CD4-positive, alpha-beta T cell (primary cell): Measurements from ENCODE around the gene PLIN4. TPM values are rescaled to one million over a fixed set of nuclear protein-coding genes. Genes with fewer than 3 reads are reported as not detected.

Source experiments
- ATAC-seq: fragments of 200-7000 bp; cut with Tn5 transposase; one replicate; pipeline ENCODE4 v1.10.0; 2022; ENCODE audit warnings: mild to moderate bottlenecking; ENCODE audit not compliant: poor library complexity
- CTCF ChIA-PET: fragments of 350-600 bp; sonication (Branson Sonifier 250); formaldehyde crosslinking; loops from one replicate; lab custom pipeline; 2021; ENCODE audit warnings: antibody characterized with exemption, inconsistent platforms; lab: Charles Lee
- POLR2A ChIA-PET: fragments of 350-600 bp; sonication (Branson Sonifier 250); formaldehyde crosslinking; loops from one replicate; lab custom pipeline; 2021; ENCODE audit warnings: antibody characterized with exemption, inconsistent platforms; lab: Charles Lee
- DNase-seq, 14 experiments: peaks; one replicate each; pipeline ENCODE4 v3.0.0-alpha.2; 2013 to 2020; ENCODE audit warnings: mixed read lengths in 2 of 14
- H3K27ac ChIP-seq, 2 donors: one replicate each; pipeline versions ENCODE4 v1.5.1 to v1.7.0; 2013; ENCODE audit warnings: low read length in 2 of 2, low read depth in 1 of 2, mild to moderate bottlenecking in 1 of 2
- H3K27me3 ChIP-seq, 2 experiments: 1 replicate in 1 of 2; 2 replicates in 1 of 2; pipeline versions ENCODE4 v1.6.1 to v1.7.0; 2013; ENCODE audit warnings: low read length in 2 of 2, control low read depth in 1 of 2, mild to moderate bottlenecking in 1 of 2, moderate library complexity in 1 of 2; ENCODE audit not compliant: insufficient read depth in 2 of 2, control insufficient read depth in 1 of 2
- H3K36me3 ChIP-seq: one replicate; pipeline ENCODE4 v1.6.1; 2013; ENCODE audit warnings: low read length, control low read depth; ENCODE audit not compliant: insufficient read depth
- H3K4me1 ChIP-seq: one replicate; pipeline ENCODE4 v1.6.1; 2013; ENCODE audit warnings: low read length, control low read depth; ENCODE audit not compliant: insufficient read depth
- H3K4me3 ChIP-seq: one replicate; pipeline ENCODE4 v1.5.1; 2013; ENCODE audit warnings: mild to moderate bottlenecking, low read length, moderate library complexity
- H3K9me3 ChIP-seq, 2 experiments: 1 replicate in 1 of 2; 2 replicates in 1 of 2; pipeline versions ENCODE4 v1.6.1 to v1.7.0; 2013; ENCODE audit warnings: low read length in 2 of 2, mild to moderate bottlenecking in 2 of 2, control low read depth in 1 of 2, moderate library complexity in 1 of 2; ENCODE audit not compliant: control insufficient read depth in 1 of 2, insufficient read depth in 1 of 2
- H3K27ac Mint-ChIP-seq: one replicate; pipeline ENCODE4 v1.8.0; 2020; ENCODE audit warnings: mixed read lengths
- H3K27me3 Mint-ChIP-seq: one replicate; pipeline ENCODE4 v1.8.0; 2021; ENCODE audit warnings: mixed read lengths
- H3K36me3 Mint-ChIP-seq: one replicate; pipeline ENCODE4 v1.8.0; 2021; ENCODE audit warnings: low read depth, mixed read lengths
- H3K4me1 Mint-ChIP-seq: one replicate; pipeline ENCODE4 v1.8.0; 2021; ENCODE audit warnings: low read depth, mixed read lengths
- H3K4me3 Mint-ChIP-seq: one replicate; pipeline ENCODE4 v1.8.0; 2020; ENCODE audit warnings: mild to moderate bottlenecking, mixed read lengths
- H3K9me3 Mint-ChIP-seq: one replicate; pipeline ENCODE4 v1.8.0; 2020; ENCODE audit warnings: mixed read lengths
- intact Hi-C, 2 experiments: fragments of 100-400 bp; cut with DNase I in 1 of 2; cut with micrococcal nuclease in 1 of 2; formaldehyde crosslinking; loops; one replicate each; pipeline versions ENCODE4 v1.15.1 to v1.9.0; 2023 to 2025; cut with DNase I, micrococcal nuclease
- total RNA-seq, 174 experiments: library from RNA in 2 of 174; stranded (reverse) in 2 of 174; gene quantifications; one replicate each; pipeline ENCODE4 v1.2.3 and lab custom pipeline; 2021 to 2026
- TF ChIP-seq, protein P1 (sequence below): fragments of 200-600 bp; IDR thresholded peaks from one replicate; pipeline ENCODE4 v1.8.0; 2022; ENCODE audit warnings: antibody characterized with exemption, mild to moderate bottlenecking

Gene PLIN4
- total RNA-seq, 2 experiments from 2014 or later, result not detected

DNA sequence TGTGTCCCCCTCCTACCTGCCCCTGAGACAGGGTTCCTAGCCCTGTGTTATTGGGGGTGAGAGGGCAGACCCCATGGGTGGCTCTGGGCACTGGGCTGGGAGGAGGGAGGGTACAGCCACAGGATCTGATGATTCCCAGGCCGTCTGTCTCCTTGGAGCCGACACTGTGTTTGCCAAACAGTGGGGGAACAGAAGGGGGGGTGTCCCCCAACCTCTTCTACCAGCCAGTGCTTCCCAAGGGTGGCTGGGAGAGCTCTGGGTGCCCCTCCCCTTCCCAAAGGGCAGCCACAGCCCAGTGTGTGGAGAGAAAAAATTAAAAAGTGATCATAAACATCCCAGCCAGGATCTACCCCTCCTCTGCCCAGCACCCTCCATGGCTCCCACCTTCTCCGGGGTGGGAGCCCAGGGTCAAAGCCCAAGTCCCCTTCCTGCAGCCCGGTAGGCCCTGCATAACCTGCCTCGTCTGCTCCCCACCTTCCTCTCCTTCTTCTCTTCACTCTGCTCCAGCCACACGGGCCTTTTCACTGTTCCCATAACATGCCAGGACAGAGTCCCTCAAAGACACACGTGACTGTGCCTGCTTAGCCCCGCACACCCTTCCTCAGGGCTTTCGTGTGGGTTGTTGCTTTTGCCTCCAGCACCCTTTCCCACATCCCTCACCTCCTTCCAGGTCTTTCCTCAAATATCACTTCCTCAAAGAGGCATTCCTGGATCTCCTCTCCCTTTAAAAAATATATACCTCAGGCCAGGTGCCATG is 1.4 kb upstream of the PLIN4 start:
- intact Hi-C loops, result no loop called here
- Mint-ChIP-seq H3K27ac (no peak overlapping the region), H3K9me3 (no peaks in the 10 kb centered on the region), H3K4me3 (no peak overlapping the region), H3K4me1 (no peaks in the 10 kb centered on the region), H3K36me3 (no peaks in the 10 kb centered on the region), H3K27me3 (no peaks in the 10 kb centered on the region)
- H3K4me1 ChIP-seq, result no peaks in the 10 kb centered on the region
- TF ChIP-seq, protein P1, sequence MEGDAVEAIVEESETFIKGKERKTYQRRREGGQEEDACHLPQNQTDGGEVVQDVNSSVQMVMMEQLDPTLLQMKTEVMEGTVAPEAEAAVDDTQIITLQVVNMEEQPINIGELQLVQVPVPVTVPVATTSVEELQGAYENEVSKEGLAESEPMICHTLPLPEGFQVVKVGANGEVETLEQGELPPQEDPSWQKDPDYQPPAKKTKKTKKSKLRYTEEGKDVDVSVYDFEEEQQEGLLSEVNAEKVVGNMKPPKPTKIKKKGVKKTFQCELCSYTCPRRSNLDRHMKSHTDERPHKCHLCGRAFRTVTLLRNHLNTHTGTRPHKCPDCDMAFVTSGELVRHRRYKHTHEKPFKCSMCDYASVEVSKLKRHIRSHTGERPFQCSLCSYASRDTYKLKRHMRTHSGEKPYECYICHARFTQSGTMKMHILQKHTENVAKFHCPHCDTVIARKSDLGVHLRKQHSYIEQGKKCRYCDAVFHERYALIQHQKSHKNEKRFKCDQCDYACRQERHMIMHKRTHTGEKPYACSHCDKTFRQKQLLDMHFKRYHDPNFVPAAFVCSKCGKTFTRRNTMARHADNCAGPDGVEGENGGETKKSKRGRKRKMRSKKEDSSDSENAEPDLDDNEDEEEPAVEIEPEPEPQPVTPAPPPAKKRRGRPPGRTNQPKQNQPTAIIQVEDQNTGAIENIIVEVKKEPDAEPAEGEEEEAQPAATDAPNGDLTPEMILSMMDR, result no peak
- ChIA-PET CTCF (no interaction called here), POLR2A (no interaction called here)
- no peak overlapping the region for H3K4me3 ChIP-seq
- H3K36me3 ChIP-seq, result no peaks in the 10 kb centered on the region
- no peaks in the 10 kb centered on the region for H3K27me3 ChIP-seq
- H3K9me3 ChIP-seq, result peaks cover 0 to 12% of the 10 kb centered on the region in 2 experiments
- H3K27ac ChIP-seq, result no peak overlapping the region
- no peak for DNase-seq
- no peak for ATAC-seq

DNA sequence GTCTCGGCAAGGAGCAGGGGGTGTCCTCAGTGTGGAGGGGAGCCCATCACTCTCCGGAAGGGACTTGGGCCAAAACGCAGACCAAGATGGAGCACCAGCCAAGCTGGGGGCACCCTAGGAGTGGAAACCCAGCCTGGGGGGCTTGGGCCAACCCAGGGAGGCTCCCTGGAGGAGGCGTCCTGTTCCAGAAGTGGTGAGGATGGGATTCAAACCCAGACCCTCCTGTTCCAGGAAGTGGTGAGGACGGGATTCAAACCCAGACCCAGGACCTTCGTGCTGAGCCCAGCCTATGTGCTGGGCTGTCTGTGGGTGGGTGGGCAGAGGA is 848 bp upstream of the PLIN4 start:
- TF ChIP-seq, protein P1, result no peak

GRCh38 chr19:4517451-4518057 is 732 bp downstream of the PLIN4 start:
- TF ChIP-seq, protein P1, result no peak
- Mint-ChIP-seq H3K9me3 (no peaks in the 10 kb centered on the region), H3K27ac (no peak overlapping the region), H3K4me1 (no peaks in the 10 kb centered on the region), H3K27me3 (no peaks in the 10 kb centered on the region), H3K4me3 (no peak overlapping the region), H3K36me3 (no peaks in the 10 kb centered on the region)
- Histone ChIP-seq H3K27ac (no peak overlapping the region), H3K36me3 (no peaks in the 10 kb centered on the region), H3K9me3 (peaks cover 0 to 12% of the 10 kb centered on the region in 2 experiments), H3K27me3 (no peaks in the 10 kb centered on the region), H3K4me3 (no peak overlapping the region), H3K4me1 (no peaks in the 10 kb centered on the region)
- no peak for DNase-seq
- no peak for ATAC-seq
- ChIA-PET CTCF (no interaction called here), POLR2A (no interaction called here)
- intact Hi-C loops, result no loop called here

More for the DNA sequence above, 848 bp upstream of the PLIN4 start:
- peaks cover 0 to 12% of the 10 kb centered on the region in 2 experiments for H3K9me3 ChIP-seq
- H3K27me3 ChIP-seq, result no peaks in the 10 kb centered on the region
- no peaks in the 10 kb centered on the region for H3K36me3 Mint-ChIP-seq
- ATAC-seq (no peak), DNase-seq (no peak)
- ChIA-PET CTCF (no interaction called here), POLR2A (no interaction called here)
- H3K36me3 ChIP-seq, result no peaks in the 10 kb centered on the region
- intact Hi-C loops, result no loop called here
- H3K27ac Mint-ChIP-seq, result no peak overlapping the region
- no peaks in the 10 kb centered on the region for H3K4me1 ChIP-seq
- no peak overlapping the region for H3K4me3 ChIP-seq
- no peaks in the 10 kb centered on the region for H3K27me3 Mint-ChIP-seq
- H3K27ac ChIP-seq, result no peak overlapping the region
- H3K9me3 Mint-ChIP-seq, result no peaks in the 10 kb centered on the region
- H3K4me1 Mint-ChIP-seq, result no peaks in the 10 kb centered on the region
- no peak overlapping the region for H3K4me3 Mint-ChIP-seq
